Measurements from ENCODE around the gene TM4SF4. TPM values are rescaled to one million over a fixed set of nuclear protein-coding genes. Genes with fewer than 3 reads are reported as not detected.

The TM4SF4 gene
- total and polyA plus RNA-seq, 2 of the 8 experiments (the other 6 are each of a cell fraction or from before 2014, with no cell fraction given): not detected

DNA sequence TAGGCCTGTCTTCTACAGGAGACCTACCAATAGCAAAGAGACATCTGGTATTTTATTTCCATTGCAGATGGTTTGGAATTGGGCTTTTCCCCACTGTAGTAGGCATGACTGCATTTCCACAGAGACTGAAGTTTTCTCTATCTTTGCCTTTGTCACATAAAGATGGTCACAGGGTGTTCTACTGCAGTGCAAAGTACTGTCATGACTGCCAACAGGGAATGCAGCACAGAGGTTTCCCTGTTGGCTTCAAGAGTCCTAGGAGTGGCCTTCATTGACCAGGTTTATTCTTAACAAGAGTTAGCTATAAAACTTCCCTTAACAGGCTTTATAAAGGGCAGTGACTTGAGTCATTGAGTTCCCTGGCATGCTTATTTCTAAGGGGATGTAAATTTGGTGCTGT is 36.8 kb upstream of the TM4SF4 start (continued):
- no peak for TF ChIP-seq MAFK (IDR thresholded peaks at IDR 0.05; ENCODE audit: low read depth, low read length)

DNA sequence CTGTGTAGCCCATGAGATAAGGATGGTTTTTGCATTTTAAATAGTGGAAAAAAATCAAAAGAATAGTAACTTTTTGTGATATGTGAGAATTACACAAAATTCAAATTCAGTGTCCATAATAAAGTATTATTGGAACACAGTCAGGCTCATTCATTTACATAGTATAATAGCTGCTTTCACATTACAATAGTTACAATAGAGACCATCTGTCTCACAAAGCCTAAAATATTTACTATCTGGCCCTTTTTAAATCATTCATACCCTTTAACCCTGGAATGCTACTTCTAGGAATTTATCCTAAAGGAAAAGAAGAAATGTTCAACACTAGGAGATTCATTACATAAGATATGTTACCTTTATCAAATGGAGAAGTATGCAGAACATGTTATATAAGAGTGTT is 35.5 kb upstream of the TM4SF4 start:
- Histone ChIP-seq H3K36me3 (ENCODE audit: control insufficient read depth in 2 of 4, insufficient read depth in 4 of 4, low read length in 3 of 4) (no peaks in the 10 kb centered on the region), H3K23me2 (ENCODE audit: low read depth, low read length) (no peaks in the 10 kb centered on the region), H3K14ac (ENCODE audit: insufficient read length) (no peak overlapping the region), H3K4me1 (replicated peaks in 1 of 4; ENCODE audit: control insufficient read depth in 3 of 4, insufficient read depth in 4 of 4, low read length in 3 of 4) (no peaks in the 10 kb centered on the region), H3K79me1 (ENCODE audit: low read depth, low read length) (no peaks in the 10 kb centered on the region), H4K91ac (replicated peaks; ENCODE audit: insufficient read length, low read length) (no peak overlapping the region), H3K27me3 (replicated peaks in 1 of 4; ENCODE audit: control insufficient read depth in 3 of 4, extremely low read depth in 1 of 4, insufficient read depth in 3 of 4, low read length in 3 of 4) (no peaks in the 10 kb centered on the region), H2BK120ac (replicated peaks; ENCODE audit: low read depth, low read length) (no peak overlapping the region), H2AFZ (ENCODE audit: low read length) (no peak overlapping the region), H3K4ac (replicated peaks; ENCODE audit: insufficient read length, low read depth, low read length) (no peak overlapping the region), H2BK20ac (ENCODE audit: low read length) (no peak overlapping the region), H2BK15ac (ENCODE audit: low read length) (no peak overlapping the region), H4K8ac (ENCODE audit: extremely low read depth, insufficient read depth, low read length) (no peak overlapping the region), H3K9ac (replicated peaks in 1 of 4; ENCODE audit: extremely low read depth in 1 of 4, low read depth in 3 of 4, low read length in 3 of 4) (no peak overlapping the region), H3K79me2 (ENCODE audit: control insufficient read depth in 1 of 2, insufficient read depth in 2 of 2, low read length in 2 of 2) (no peaks in the 10 kb centered on the region), H3K9me3 (ENCODE audit: insufficient read depth in 2 of 2, low read depth in 1 of 2, low read length in 1 of 2) (0 out of 4 replicates have a peak, but pooled peaks cover 0 to 3% of the 10 kb centered on the region in 2 experiments), H3K23ac (ENCODE audit: insufficient read length) (no peak overlapping the region), H3K18ac (ENCODE audit: extremely low read depth, low read length) (no peak overlapping the region), H3K4me2 (ENCODE audit: insufficient read depth in 1 of 2, low read depth in 2 of 2, low read length in 2 of 2) (no peak overlapping the region), H3K56ac (replicated peaks; ENCODE audit: insufficient read length, low read depth, low read length) (no peak overlapping the region), H2BK12ac (ENCODE audit: low read depth, low read length) (no peak overlapping the region), H4K5ac (ENCODE audit: insufficient read length, low read depth, low read length) (no peak overlapping the region), H3K4me3 (ENCODE audit: extremely low read depth in 1 of 4, insufficient read depth in 2 of 4, low read depth in 3 of 4, low read length in 4 of 4) (no peak overlapping the region), H4K20me1 (replicated peaks in 1 of 2; ENCODE audit: control insufficient read depth in 1 of 2, insufficient read depth in 2 of 2, low read length in 2 of 2) (no peaks in the 10 kb centered on the region), H3K27ac (ENCODE audit: low read depth, low read length) (no peak overlapping the region), H2AK5ac (ENCODE audit: low read depth, low read length) (no peak overlapping the region), H2BK5ac (ENCODE audit: low read depth, low read length) (no peak overlapping the region)
- POLR2A ChIA-PET (ENCODE audit: partially characterized antibody): no interaction called here
- TF ChIP-seq NANOG (IDR thresholded peaks at IDR 0.05; ENCODE audit: insufficient read depth, low read depth, low read length, poor library complexity, severe bottlenecking): no peak
- no peak for TF ChIP-seq POU5F1 (IDR thresholded peaks at IDR 0.05; ENCODE audit: low read depth, low read length)
- TF ChIP-seq BRCA1 (IDR thresholded peaks at IDR 0.05; ENCODE audit: low read depth, low read length): no peak
- no peak for TF ChIP-seq SAP30 (IDR thresholded peaks at IDR 0.05; ENCODE audit: insufficient read depth, insufficient replicate concordance, low read length)
- no peak for TF ChIP-seq BACH1 (IDR thresholded peaks at IDR 0.05; ENCODE audit: low read length)
- TF ChIP-seq FOSL1 (IDR thresholded peaks at IDR 0.05; ENCODE audit: insufficient read depth, low read depth, low read length): no peak
- FAIRE-seq: no peak
- CTCF ChIA-PET (ENCODE audit: partially characterized antibody): interaction anchor here (1.3 kb wide), 1 partner anchor 41 kb away, joined by 5 read pairs; no protein-coding TSS in a partner anchor
- no peak for DNase-seq (ENCODE audit: low read depth in 1 of 2, low spot score in 2 of 2)

All from H1 (cell line).